Measurements from ENCODE around the gene DPCD. TPM values are rescaled to one million over a fixed set of nuclear protein-coding genes. Genes with fewer than 3 reads are reported as not detected.
A peak's percentile ranks its signal among the peaks of the same experiment; 100 is the strongest.

The DPCD gene
- total RNA-seq, 1 experiment from 2014 or later, result 12.5 TPM

- H3K27ac Mint-ChIP-seq (ENCODE audit: unreplicated experiment), result no peak overlapping the region
- BruUV-seq (replicated peaks), result no TSS peak
- H3K27me3 Mint-ChIP-seq (ENCODE audit: unreplicated experiment), result no peaks in the 10 kb centered on the region
- no peak for TF ChIP-seq CTCF (IDR thresholded peaks at IDR 0.05; ENCODE audit: unreplicated experiment)
- no peak for DNase-seq
- no peaks in the 10 kb centered on the region for H3K9me3 Mint-ChIP-seq (ENCODE audit: low read depth, unreplicated experiment)
- H3K4me3 Mint-ChIP-seq (ENCODE audit: low read depth, unreplicated experiment), result no peak overlapping the region
- intact Hi-C loops (cut with micrococcal nuclease; ENCODE audit: unreplicated experiment), result no loop called here
- no peaks in the 10 kb centered on the region for H3K4me1 Mint-ChIP-seq (ENCODE audit: low read depth, unreplicated experiment)
- CTCF ChIA-PET, result no interaction called here
- H3K36me3 Mint-ChIP-seq (ENCODE audit: insufficient read depth, unreplicated experiment), result no peaks in the 10 kb centered on the region
These were observed 13.4 kb downstream of the DPCD start for GRCh38 chr10:101601541-101601940.

DNA sequence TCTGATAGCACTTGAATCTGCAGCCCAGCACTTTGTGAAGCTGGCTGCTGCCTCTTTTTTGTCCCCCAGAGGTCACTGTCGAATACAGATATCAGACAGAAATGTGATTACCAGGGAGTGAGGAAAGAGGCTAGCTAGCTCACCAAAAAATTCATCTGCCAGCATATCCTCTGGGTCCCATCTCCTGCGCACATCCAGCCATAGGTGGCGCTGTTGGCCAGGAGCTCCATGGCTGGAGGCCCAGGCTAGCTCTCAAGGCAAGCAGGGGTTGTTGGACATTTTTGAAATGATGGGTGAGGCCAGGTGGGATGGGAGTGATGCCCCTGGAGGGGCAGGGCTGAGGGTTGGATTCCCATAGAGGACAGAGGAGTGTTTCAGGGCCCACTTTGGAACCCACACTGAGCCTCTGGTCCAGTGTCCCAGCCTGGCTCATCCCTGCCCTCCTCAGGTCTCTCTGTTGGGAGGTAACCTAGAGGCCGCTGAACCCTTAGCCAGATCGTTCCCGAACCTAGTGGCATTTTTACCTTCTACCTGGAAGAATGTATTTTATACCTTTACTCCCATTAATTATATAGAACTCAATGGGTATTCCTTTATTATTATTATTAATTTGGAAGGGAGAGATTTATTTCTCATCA, 14.8 kb downstream of the DPCD start:
- Mint-ChIP-seq H3K9me3 (ENCODE audit: low read depth, unreplicated experiment) (no peaks in the 10 kb centered on the region), H3K27ac (ENCODE audit: unreplicated experiment) (no peak overlapping the region), H3K36me3 (ENCODE audit: insufficient read depth, unreplicated experiment) (no peaks in the 10 kb centered on the region), H3K4me3 (ENCODE audit: low read depth, unreplicated experiment) (no peak overlapping the region), H3K27me3 (ENCODE audit: unreplicated experiment) (no peaks in the 10 kb centered on the region), H3K4me1 (ENCODE audit: low read depth, unreplicated experiment) (no peaks in the 10 kb centered on the region)
- CTCF ChIA-PET, result interaction anchor here (0.5 to 2.5 kb wide), 7 partner anchors 13 to 1070 kb away, joined by 3 to 34 read pairs (median 7); partner anchors contain the start of gene NPM3
- intact Hi-C loops (cut with micrococcal nuclease; ENCODE audit: unreplicated experiment), result loop anchor here (2.0 kb wide), 1 partner anchor 178 kb away; no protein-coding TSS in a partner anchor
- peak; percentile 70 for DNase-seq
- BruUV-seq (replicated peaks), result no TSS peak
- TF ChIP-seq CTCF (IDR thresholded peaks at IDR 0.05; ENCODE audit: unreplicated experiment), result peak; percentile 52

- Mint-ChIP-seq H3K27me3 (ENCODE audit: unreplicated experiment) (no peaks in the 10 kb centered on the region), H3K27ac (ENCODE audit: unreplicated experiment) (no peak overlapping the region), H3K9me3 (ENCODE audit: low read depth, unreplicated experiment) (no peaks in the 10 kb centered on the region), H3K4me1 (ENCODE audit: low read depth, unreplicated experiment) (no peaks in the 10 kb centered on the region), H3K36me3 (ENCODE audit: insufficient read depth, unreplicated experiment) (no peaks in the 10 kb centered on the region), H3K4me3 (ENCODE audit: low read depth, unreplicated experiment) (no peak overlapping the region)
- TF ChIP-seq CTCF (IDR thresholded peaks at IDR 0.05; ENCODE audit: unreplicated experiment), result no peak
- intact Hi-C loops (cut with micrococcal nuclease; ENCODE audit: unreplicated experiment), result no loop called here
- BruUV-seq (replicated peaks), result no TSS peak
- no peak for DNase-seq
- CTCF ChIA-PET, result no interaction called here
These were observed 19.0 kb downstream of the DPCD start for GRCh38 chr10:101607124-101607523.

DNA sequence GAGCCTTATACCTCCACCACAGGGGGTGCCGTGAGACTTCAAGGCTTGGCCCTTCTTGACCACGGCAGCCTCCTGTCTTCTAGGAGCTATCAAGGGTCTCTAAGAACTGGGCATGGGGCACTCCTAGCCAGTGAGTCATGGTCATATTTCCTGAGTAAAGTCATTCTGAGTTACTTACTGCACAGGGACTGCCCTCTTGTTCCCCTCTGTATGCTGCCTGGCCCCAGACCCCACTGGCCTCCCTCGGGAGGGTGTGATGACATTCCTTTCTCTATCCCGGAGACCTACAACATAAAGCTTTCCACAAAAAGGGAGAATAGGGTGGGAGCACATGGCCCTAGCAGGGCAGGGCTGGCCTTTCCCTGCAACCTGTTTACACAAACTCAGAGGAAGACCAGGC, 21.4 kb downstream of the DPCD start:
- TF ChIP-seq CTCF (IDR thresholded peaks at IDR 0.05; ENCODE audit: unreplicated experiment), result no peak
- Mint-ChIP-seq H3K4me3 (ENCODE audit: low read depth, unreplicated experiment) (no peak overlapping the region), H3K4me1 (ENCODE audit: low read depth, unreplicated experiment) (no peaks in the 10 kb centered on the region), H3K27me3 (ENCODE audit: unreplicated experiment) (no peaks in the 10 kb centered on the region), H3K27ac (ENCODE audit: unreplicated experiment) (no peak overlapping the region), H3K36me3 (ENCODE audit: insufficient read depth, unreplicated experiment) (no peaks in the 10 kb centered on the region), H3K9me3 (ENCODE audit: low read depth, unreplicated experiment) (no peaks in the 10 kb centered on the region)
- intact Hi-C loops (cut with micrococcal nuclease; ENCODE audit: unreplicated experiment), result no loop called here
- no TSS peak for BruUV-seq (replicated peaks)
- no peak for DNase-seq
- CTCF ChIA-PET, result no interaction called here

Measured in Calu3 (cell line).